ENCODE results near the gene RRP8.

RRP8 gene

GRCh38 chr11:6566704-6567370, 36.6 kb downstream of the RRP8 start:
- DNase-seq = no peak

- no peak for DNase-seq
Measured at GRCh38 chr11:6565988-6566703, 37.3 kb downstream of the RRP8 start.

GRCh38 chr11:6565325-6565724, 38.1 kb downstream of the RRP8 start:
- no peak for DNase-seq

GRCh38 chr11:6563667-6564066, 39.7 kb downstream of the RRP8 start:
- no peak for DNase-seq

- DNase-seq = no peak
Measured at GRCh38 chr11:6563121-6563619, 40.2 kb downstream of the RRP8 start.

GRCh38 chr11:6561288-6561687, 42.1 kb downstream of the RRP8 start:
- no peak for DNase-seq

GRCh38 chr11:6559369-6559768, 44.0 kb downstream of the RRP8 start:
- DNase-seq = no peak

- DNase-seq = no peak
Measured at GRCh38 chr11:6557761-6558674, 45.4 kb downstream of the RRP8 start.

- DNase-seq = no peak
Measured at GRCh38 chr11:6557063-6557462, 46.4 kb downstream of the RRP8 start.

- no peak for DNase-seq
Measured at GRCh38 chr11:6556139-6556949, 47.1 kb downstream of the RRP8 start.

GRCh38 chr11:6554828-6555706, 48.3 kb downstream of the RRP8 start:
- no peak for DNase-seq

GRCh38 chr11:6553634-6554033, 49.8 kb downstream of the RRP8 start:
- no peak for DNase-seq

GRCh38 chr11:6548641-6549040, 54.8 kb downstream of the RRP8 start:
- no peak for DNase-seq

GRCh38 chr11:6548121-6548520, 55.3 kb downstream of the RRP8 start:
- no peak for DNase-seq

GRCh38 chr11:6547177-6547576, 56.2 kb downstream of the RRP8 start:
- DNase-seq = no peak

- no peak for DNase-seq
Measured at GRCh38 chr11:6546735-6547134, 56.7 kb downstream of the RRP8 start.

- no peak for DNase-seq
Measured at GRCh38 chr11:6545917-6546605, 57.4 kb downstream of the RRP8 start.
